Measurements from ENCODE around the gene ITGA6. TPM values are rescaled to one million over a fixed set of nuclear protein-coding genes. Genes with fewer than 3 reads are reported as not detected.
A peak's percentile ranks its signal among the peaks of the same experiment; 100 is the strongest.

The ITGA6 gene
- total and polyA plus RNA-seq, 7 donors = 16.4 to 46.5 (median 25.9) TPM

DNA sequence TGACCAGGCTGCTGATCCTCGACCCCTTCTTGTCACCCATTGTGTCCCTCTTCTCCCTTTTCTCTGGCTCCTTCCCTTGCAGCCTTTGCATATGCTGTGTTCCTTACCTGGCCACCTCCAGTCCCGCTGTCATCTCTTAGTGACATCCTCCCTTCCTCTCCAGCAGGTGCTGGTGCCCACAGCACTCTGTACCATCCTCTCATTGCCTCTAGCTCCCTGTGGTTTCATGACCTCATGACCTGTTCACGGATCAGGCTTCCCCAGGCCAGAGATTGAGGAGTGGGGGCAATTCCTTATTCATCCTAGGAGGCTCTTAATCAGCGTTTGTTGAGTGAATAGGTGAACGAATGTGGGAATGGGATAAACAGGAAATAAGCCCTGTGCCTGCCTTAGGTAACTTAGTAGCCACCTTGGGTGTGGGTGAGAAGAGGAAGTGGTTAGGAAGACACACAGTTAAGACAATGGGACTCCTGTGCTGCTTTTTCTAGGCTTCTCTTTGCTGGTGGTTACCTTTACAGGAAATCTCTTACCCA lies 35.5 kb downstream of the ITGA6 start:
- no peak for TF ChIP-seq CTCF (IDR thresholded peaks at IDR 0.05)
- H3K4me1 ChIP-seq = peaks cover 4% of the 10 kb centered on the region
- intact Hi-C loops (cut with DNase I) = loop anchor here (1.0 to 10.0 kb wide), 6 partner anchors 34 to 292 kb away; partner anchors contain the start of gene ITGA6 (in 1 of the 2)
- no peaks in the 10 kb centered on the region for H3K9me3 ChIP-seq
- H3K27ac ChIP-seq = no peak overlapping the region
- H3K36me3 ChIP-seq (ENCODE audit: insufficient read depth in 1 of 2, low read depth in 1 of 2) = peaks cover 0 to 16% of the 10 kb centered on the region in 2 donors
- WGBS, 3 donors = 71 to 76% (median 73%) methylated on average over 5 of the region's 5 CpGs
- H3K4me3 ChIP-seq = no peak overlapping the region
- H3K27me3 ChIP-seq (ENCODE audit: insufficient read depth in 3 of 3, low read length in 2 of 3) = no peaks in the 10 kb centered on the region
- no peak for ATAC-seq
- DNase-seq = no peak

DNA sequence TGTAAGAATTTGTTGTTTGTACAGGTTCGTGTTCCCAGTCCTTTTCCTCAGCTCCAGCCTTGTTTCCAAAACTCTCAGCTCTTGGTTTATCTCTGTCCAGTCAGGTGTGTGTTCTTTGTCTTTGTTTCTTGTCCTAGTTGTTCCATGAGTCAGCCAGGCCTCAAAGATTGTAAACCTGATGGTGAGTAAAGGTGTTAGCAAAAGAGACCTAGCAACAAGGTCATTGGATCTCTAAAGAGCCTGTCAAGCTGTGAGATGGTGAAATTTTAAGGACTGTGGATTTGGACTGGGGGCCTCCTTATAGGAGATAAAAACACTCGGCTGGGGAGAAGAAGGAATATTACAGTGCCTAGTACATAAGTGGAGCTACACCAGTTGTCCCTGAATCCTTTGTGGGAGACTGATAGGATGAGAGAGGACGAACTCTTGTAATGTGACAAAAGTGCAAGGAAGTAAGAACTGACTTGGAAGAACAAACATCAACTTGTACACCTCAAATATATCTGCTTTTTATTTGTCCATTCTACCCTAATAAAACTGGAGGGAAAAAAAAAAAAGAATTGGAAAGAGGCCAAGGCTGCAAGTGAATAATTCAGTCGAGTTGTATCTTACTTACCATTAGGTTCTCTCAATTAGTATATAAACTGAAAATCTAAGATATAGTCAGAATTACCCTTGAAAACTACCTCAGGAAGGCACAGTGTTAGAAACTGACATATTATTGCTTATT lies 37.2 kb downstream of the ITGA6 start:
- no peak for ATAC-seq
- peaks cover 0 to 30% of the 10 kb centered on the region in 2 donors for H3K36me3 ChIP-seq (ENCODE audit: insufficient read depth in 1 of 2, low read depth in 1 of 2)
- no peaks in the 10 kb centered on the region for H3K9me3 ChIP-seq
- no peak for TF ChIP-seq CTCF (IDR thresholded peaks at IDR 0.05)
- H3K27ac ChIP-seq = no peak overlapping the region
- intact Hi-C loops (cut with DNase I) = loop anchor here (5.0 to 10.0 kb wide), 3 partner anchors 37 to 177 kb away; partner anchors contain the start of gene ITGA6 (in 1 of the 2)
- WGBS, 3 donors = 74 to 80% (median 78%) methylated on average over 4 of the region's 4 CpGs
- no peaks in the 10 kb centered on the region for H3K27me3 ChIP-seq (ENCODE audit: insufficient read depth in 3 of 3, low read length in 2 of 3)
- no peak overlapping the region for H3K4me3 ChIP-seq
- DNase-seq = no peak
- peaks cover 4% of the 10 kb centered on the region for H3K4me1 ChIP-seq

DNA sequence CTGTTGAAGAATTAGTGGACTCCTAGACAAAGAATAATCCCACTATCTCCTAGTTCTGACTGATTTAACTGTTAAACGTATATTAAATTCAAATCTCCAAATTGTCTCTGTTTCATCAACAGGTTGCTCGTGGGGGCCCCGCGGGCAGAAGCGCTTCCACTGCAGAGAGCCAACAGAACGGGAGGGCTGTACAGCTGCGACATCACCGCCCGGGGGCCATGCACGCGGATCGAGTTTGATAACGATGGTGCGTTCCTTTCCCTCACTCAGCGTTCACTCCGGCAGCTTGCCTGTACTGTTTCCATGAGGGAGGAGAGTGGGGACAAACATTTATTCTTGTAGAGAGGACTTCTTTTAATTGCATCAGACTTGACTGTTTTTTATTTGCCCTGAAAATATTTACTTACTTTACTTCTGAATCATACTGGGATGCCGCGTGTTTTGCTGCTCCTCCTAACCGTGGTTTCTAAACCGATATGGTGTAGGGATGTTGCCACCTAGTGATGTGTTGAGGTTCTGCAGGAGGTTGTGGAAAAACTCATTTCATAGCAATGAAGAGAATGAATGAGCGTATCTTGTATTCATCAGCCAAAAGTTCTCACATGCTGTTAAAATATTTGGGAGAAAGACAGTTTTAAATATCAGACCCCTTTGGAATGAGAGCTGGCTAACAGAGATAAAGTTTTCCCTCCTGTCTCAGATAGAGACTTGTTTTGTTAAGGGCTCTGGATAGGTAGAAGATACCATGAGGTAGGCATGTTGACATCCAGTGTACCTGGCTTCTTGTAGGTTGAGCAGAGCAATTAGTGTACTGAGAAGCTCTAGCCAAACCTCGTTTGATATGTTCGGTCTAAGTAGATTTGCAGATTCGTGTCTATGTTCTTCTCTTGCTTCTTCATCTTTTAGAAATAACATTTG lies 38.3 kb downstream of the ITGA6 start:
- intact Hi-C loops (cut with DNase I) = loop anchor here in 1 of 2 donors (1.0 to 10.0 kb wide), 2 partner anchors 111 to 293 kb away; no protein-coding TSS in a partner anchor
- DNase-seq = peak; percentile 29 to 59
- 29 to 36% (median 33%) methylated on average over 24 of the region's 24 CpGs for WGBS, 3 donors
- Histone ChIP-seq H3K4me1 (peaks cover 4% of the 10 kb centered on the region), H3K9me3 (no peaks in the 10 kb centered on the region), H3K4me3 (peak overlapping the region; percentile 22), H3K27me3 (ENCODE audit: insufficient read depth in 3 of 3, low read length in 2 of 3) (no peaks in the 10 kb centered on the region), H3K36me3 (ENCODE audit: insufficient read depth in 1 of 2, low read depth in 1 of 2) (peaks cover 0 to 39% of the 10 kb centered on the region in 2 donors), H3K27ac (no peak overlapping the region)
- TF ChIP-seq CTCF (IDR thresholded peaks at IDR 0.05) = peak; percentile 89
- ATAC-seq = peak; percentile 74 to 89 (median 82)

- Histone ChIP-seq H3K9me3 (no peaks in the 10 kb centered on the region), H3K36me3 (ENCODE audit: insufficient read depth in 1 of 2, low read depth in 1 of 2) (peaks cover 0 to 54% of the 10 kb centered on the region in 2 donors), H3K27me3 (ENCODE audit: insufficient read depth in 3 of 3, low read length in 2 of 3) (no peaks in the 10 kb centered on the region), H3K4me3 (no peak overlapping the region), H3K4me1 (no peaks in the 10 kb centered on the region), H3K27ac (no peak overlapping the region)
- 70 to 81% (median 73%) methylated on average over 8 of the region's 8 CpGs for WGBS, 3 donors
- DNase-seq = no peak
- intact Hi-C loops (cut with DNase I) = loop anchor here in 1 of 2 donors (10.0 kb wide), 1 partner anchor 113 kb away; no protein-coding TSS in a partner anchor
- no peak for ATAC-seq
- no peak for TF ChIP-seq CTCF (IDR thresholded peaks at IDR 0.05)
Observed at GRCh38 chr2:172467382-172467781, 40.0 kb downstream of the ITGA6 start.

Measured in psoas muscle (tissue), 8 donors.